Measurements from ENCODE around the gene C1QTNF4.
"Not testable (repeated sequence)": the region's sequence is repeated elsewhere in the genome, so short reads cannot be mapped to it uniquely, and the experiment has no call there.

C1QTNF4 gene

DNA sequence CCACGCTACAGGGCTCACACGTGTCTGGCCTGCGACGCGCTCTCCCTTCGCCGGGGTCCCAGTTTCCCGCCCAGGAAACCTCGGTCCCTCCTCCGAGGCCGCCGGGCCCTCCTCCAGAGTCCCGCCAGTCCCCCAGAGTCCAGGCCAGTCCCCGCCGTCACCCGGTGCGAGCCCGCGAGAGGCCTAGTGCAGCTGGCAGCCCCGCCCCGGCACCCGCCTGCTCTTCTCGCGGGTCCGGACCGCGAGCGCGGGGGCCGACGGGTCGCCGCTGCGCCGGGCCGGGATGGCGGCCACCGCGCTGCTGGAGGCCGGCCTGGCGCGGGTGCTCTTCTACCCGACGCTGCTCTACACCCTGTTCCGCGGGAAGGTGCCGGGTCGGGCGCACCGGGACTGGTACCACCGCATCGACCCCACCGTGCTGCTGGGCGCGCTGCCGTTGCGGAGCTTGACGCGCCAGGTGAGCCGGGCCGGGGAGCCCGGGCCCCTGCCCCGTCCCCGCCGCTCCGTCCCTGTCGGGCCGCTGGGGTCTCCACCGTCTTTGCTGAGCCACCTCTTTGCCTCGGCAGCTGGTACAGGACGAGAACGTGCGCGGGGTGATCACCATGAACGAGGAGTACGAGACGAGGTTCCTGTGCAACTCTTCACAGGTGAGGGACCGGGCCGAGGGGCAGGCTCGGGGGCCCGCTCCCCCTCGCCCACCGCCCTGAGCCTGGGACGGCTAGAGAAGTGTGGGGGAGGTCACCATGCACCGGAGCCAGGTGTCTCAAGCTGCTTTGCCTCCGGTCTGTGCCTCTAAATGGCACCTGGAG lies 28.7 kb downstream of the C1QTNF4 start, which contains the start of gene PTPMT1:
TSS of gene PTPMT1 (plus strand) at position 260 of the 809 bp plus-strand sequence. CDS start at position 284, 24 bp downstream.
- TF ChIP-seq, protein P1, sequence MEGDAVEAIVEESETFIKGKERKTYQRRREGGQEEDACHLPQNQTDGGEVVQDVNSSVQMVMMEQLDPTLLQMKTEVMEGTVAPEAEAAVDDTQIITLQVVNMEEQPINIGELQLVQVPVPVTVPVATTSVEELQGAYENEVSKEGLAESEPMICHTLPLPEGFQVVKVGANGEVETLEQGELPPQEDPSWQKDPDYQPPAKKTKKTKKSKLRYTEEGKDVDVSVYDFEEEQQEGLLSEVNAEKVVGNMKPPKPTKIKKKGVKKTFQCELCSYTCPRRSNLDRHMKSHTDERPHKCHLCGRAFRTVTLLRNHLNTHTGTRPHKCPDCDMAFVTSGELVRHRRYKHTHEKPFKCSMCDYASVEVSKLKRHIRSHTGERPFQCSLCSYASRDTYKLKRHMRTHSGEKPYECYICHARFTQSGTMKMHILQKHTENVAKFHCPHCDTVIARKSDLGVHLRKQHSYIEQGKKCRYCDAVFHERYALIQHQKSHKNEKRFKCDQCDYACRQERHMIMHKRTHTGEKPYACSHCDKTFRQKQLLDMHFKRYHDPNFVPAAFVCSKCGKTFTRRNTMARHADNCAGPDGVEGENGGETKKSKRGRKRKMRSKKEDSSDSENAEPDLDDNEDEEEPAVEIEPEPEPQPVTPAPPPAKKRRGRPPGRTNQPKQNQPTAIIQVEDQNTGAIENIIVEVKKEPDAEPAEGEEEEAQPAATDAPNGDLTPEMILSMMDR (IDR thresholded peaks at IDR 0.05; ENCODE audit: low read depth, low read length, missing control alignments), result no peak
- peak within 1 kb of the TSS; percentile 99 for H3K4me3 ChIP-seq (ENCODE audit: low read depth, low read length)
- peak; percentile 24 for DNase-seq (ENCODE audit: low read depth)

DNA sequence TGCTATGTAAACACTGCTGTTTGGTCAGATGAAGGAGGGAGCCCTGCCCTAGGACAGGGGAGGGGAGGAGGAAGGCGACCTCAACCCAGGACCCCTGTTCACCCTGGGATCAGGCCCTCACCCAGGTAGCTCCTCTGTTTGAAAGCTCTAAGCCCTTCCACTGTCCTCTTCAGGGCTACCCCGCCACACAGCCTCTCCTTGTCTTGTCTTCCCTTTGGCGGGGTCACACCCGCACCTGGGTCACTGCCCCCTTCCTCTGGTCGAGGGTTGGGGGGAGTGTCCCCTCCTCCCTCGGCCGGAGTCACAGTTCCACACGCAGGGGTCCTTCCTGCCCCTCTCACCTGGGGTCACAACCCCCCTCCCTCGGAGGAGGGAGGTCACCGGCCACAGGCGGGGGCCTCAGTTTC lies 29.3 kb downstream of the C1QTNF4 start:
- TF ChIP-seq, protein P1 (IDR thresholded peaks at IDR 0.05; ENCODE audit: low read depth, low read length, missing control alignments), result no peak
- DNase-seq (ENCODE audit: low read depth), result no peak
- H3K4me3 ChIP-seq (ENCODE audit: low read depth, low read length), result peak overlapping the region; percentile 99

DNA sequence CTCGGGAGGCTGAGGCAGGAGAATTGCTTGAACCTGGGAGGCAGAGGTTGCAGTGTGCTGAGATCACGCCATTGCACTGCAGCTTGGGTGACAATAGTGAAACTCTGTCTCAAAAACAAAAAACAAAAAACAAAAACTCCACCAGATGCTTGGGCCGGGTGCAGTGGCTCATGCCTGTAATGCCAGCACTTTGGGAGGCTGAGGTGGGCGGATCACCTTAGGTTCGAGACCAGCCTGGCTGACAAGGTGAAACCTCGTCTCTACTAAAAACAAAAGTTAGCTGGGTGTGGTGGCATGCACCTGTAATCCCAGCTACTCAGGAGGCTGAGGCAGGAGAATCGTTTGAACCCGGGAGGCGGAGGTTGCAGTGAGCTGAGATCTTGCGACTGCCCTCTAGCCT lies 29.8 kb downstream of the C1QTNF4 start:
- DNase-seq (ENCODE audit: low read depth); H3K4me3 ChIP-seq (ENCODE audit: low read depth, low read length): not testable (repeated sequence)

DNA sequence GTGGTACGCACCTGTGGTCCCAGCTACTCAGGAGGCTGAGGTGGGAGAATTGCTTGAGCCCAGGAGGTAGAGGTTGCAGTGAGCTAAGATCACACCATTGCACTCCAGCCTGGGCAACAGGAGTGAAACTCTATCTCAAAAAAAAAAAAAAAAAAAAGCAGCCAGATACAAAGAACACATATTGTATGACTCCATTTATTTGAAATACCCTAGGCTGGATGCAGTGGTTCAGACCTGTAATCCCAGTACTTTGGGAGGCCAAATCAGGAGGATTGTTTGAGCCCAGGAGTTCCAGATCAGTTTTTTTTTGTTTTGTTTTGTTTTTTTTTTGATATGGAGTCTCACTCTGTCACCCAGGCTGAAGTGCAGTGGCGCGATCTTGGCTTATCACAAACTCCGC lies 31.8 kb downstream of the C1QTNF4 start:
- not testable (repeated sequence) for H3K4me3 ChIP-seq (ENCODE audit: low read depth, low read length); DNase-seq (ENCODE audit: low read depth)

DNA sequence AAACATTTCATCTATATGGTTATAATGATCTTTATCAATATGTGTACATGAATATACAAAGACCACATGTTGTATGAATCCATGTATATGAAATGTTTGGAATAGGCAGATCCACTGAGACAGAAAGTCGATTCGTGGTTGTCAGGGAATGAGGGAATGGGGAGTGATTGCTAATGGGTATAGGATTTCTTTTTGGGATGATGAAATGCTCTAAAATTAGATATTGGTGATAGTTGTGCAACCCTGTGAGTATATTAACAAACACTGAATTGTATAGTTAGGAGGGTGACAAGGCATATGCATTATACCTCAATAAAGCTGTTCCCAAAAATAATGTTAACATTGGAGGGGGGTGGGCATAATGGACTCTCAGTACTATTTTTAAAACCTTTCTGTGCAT lies 33.8 kb downstream of the C1QTNF4 start:
- H3K4me3 ChIP-seq (ENCODE audit: low read depth, low read length), result no peak overlapping the region
- DNase-seq (ENCODE audit: low read depth), result no peak
- TF ChIP-seq, protein P1 (IDR thresholded peaks at IDR 0.05; ENCODE audit: low read depth, low read length, missing control alignments), result no peak

DNA sequence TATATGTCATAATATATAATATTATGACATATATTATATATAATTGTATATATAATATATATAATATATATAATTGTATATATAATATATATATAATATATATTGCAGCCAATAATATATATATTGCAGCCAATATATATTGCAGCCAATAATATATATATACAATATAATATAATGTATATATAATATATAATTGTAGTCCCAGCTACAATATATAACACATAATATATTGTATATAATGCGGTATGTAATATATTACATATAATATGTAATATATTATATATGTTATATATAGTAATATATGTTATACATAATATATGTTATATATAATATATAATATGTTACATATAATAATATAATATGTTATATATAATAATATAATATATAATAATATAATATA lies 35.5 kb downstream of the C1QTNF4 start:
- TF ChIP-seq, protein P1 (IDR thresholded peaks at IDR 0.05; ENCODE audit: low read depth, low read length, missing control alignments), result no peak

DNA sequence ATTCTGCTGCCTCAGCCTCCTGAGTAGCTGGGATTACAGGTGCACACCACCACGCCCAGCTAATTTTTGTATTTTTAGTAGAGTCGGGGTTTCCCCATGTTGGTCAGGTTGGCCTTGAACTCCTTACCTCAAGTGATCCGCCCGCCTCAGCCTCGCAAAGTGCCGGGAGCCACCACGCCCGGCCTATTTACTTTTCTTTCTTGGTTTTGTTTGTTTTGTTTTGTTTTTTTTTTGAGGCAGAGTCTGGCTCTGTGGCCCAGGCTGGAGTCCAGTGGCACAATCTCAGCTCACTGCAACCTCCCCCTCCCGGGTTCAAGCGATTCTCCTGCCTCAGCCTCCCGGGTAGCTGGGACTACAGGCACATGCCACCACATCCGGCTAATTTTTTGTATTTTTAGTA lies 37.2 kb downstream of the C1QTNF4 start:
- H3K4me3 ChIP-seq (ENCODE audit: low read depth, low read length); DNase-seq (ENCODE audit: low read depth): not testable (repeated sequence)

More for the DNA sequence above, 35.5 kb downstream of the C1QTNF4 start:
- H3K4me3 ChIP-seq (ENCODE audit: low read depth, low read length), result no peak overlapping the region
- DNase-seq (ENCODE audit: low read depth), result no peak

DNA sequence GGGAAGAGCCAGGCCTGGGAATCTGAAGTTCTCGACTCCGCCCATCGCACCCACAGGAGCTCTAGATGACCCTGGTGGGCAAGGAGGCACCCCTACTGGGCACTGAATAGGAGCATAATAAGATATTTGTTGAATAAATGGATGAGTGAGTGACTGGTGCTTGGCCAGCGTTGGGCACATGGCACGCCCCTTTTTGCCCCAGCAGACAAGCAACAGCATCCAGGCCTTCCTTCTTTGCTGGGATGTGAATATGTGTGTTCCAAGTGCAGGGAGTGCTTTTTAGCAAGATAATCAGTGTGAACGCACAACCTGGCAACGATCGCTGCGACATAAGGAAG lies 40.8 kb downstream of the C1QTNF4 start:
- DNase-seq (ENCODE audit: low read depth), result no peak
- TF ChIP-seq, protein P1 (IDR thresholded peaks at IDR 0.05; ENCODE audit: low read depth, low read length, missing control alignments), result no peak
- peak overlapping the region; percentile 62 for H3K4me3 ChIP-seq (ENCODE audit: low read depth, low read length)
